ENCODE data around the gene GID4.

GID4 gene

GRCh38 chr17:18105595-18105994 is 66.4 kb downstream of the GID4 start:
- no peak for DNase-seq

- DNase-seq = no peak
These were observed 67.0 kb downstream of the GID4 start for GRCh38 chr17:18106211-18106610.

GRCh38 chr17:18107061-18107790 is 68.0 kb downstream of the GID4 start:
- DNase-seq = no peak

GRCh38 chr17:18107971-18108370 is 68.8 kb downstream of the GID4 start:
- no peak for DNase-seq

- DNase-seq = no peak
These were observed 69.4 kb downstream of the GID4 start, which contains the start of gene MYO15A for GRCh38 chr17:18108401-18109312. TSS of gene MYO15A (plus strand) at chr17:18108756. CDS start at chr17:18118801, 10,045 bp downstream.

GRCh38 chr17:18109935-18110485 is 70.8 kb downstream of the GID4 start:
- no peak for DNase-seq

- DNase-seq = no peak
These were observed 71.5 kb downstream of the GID4 start for GRCh38 chr17:18110636-18111145.

GRCh38 chr17:18111330-18111971 is 72.2 kb downstream of the GID4 start:
- no peak for DNase-seq

GRCh38 chr17:18115517-18115916 is 76.3 kb downstream of the GID4 start:
- DNase-seq = no peak

- DNase-seq = no peak
These were observed 76.9 kb downstream of the GID4 start for GRCh38 chr17:18116078-18116477.

- no peak for DNase-seq
These were observed 78.3 kb downstream of the GID4 start for GRCh38 chr17:18117533-18117932.
